GM19023 (cell line): Measurements from ENCODE around the gene ELMOD2.
"Not testable (repeated sequence)": the region's sequence is repeated elsewhere in the genome, so short reads cannot be mapped to it uniquely, and the experiment has no call there.

Source experiments
- ATAC-seq: cut with Tn5 transposase; IDR thresholded peaks from one replicate; pipeline ENCODE4 v1.9.1; 2021; ENCODE audit warnings: mild to moderate bottlenecking, moderate library complexity; ENCODE audit not compliant: unreplicated experiment

The ELMOD2 gene

GRCh38 chr4:140523857-140524742, at the start of gene ELMOD2:
ELMOD2 (plus strand) TSS chr4:140524168; CDS start chr4:140525429, 1,261 bp downstream.
- ATAC-seq: peak; percentile 100

GRCh38 chr4:140483445-140483844, 40.5 kb upstream of the ELMOD2 start:
- ATAC-seq: no peak

- no peak for ATAC-seq
These were observed 38.0 kb upstream of the ELMOD2 start for GRCh38 chr4:140485939-140486338.

GRCh38 chr4:140497405-140497746, 26.6 kb upstream of the ELMOD2 start:
- ATAC-seq: no peak

- ATAC-seq: no peak
These were observed 26.0 kb upstream of the ELMOD2 start, which contains the start of gene MGAT4D for GRCh38 chr4:140497747-140498636. MGAT4D (minus strand) TSS chr4:140498293; CDS start chr4:140498222, 71 bp downstream.

GRCh38 chr4:140499391-140499790, 24.6 kb upstream of the ELMOD2 start:
- ATAC-seq: no peak

GRCh38 chr4:140504261-140504660, 19.7 kb upstream of the ELMOD2 start:
- ATAC-seq: no peak

- ATAC-seq: not testable (repeated sequence)
These were observed 10.2 kb upstream of the ELMOD2 start for GRCh38 chr4:140513765-140514164.

GRCh38 chr4:140515423-140515822, 8.5 kb upstream of the ELMOD2 start:
- ATAC-seq: no peak

- ATAC-seq: peak; percentile 6
These were observed 555 bp upstream of the ELMOD2 start for GRCh38 chr4:140523370-140523856.

- no peak for ATAC-seq
These were observed 5.5 kb downstream of the ELMOD2 start for GRCh38 chr4:140529434-140529833.

GRCh38 chr4:140533951-140534480, 10.0 kb downstream of the ELMOD2 start:
- ATAC-seq: no peak

- peak; percentile 100 for ATAC-seq
These were observed 32.6 kb downstream of the ELMOD2 start for GRCh38 chr4:140556372-140557085.

- no peak for ATAC-seq
These were observed 34.0 kb downstream of the ELMOD2 start for GRCh38 chr4:140557831-140558435.

- no peak for ATAC-seq
These were observed 35.7 kb downstream of the ELMOD2 start for GRCh38 chr4:140559696-140560095.

GRCh38 chr4:140568507-140569306, 44.7 kb downstream of the ELMOD2 start, which contains the start of gene UCP1:
UCP1 (minus strand) TSS chr4:140568961; CDS start chr4:140568729, 232 bp downstream.
- ATAC-seq: no peak

GRCh38 chr4:140569307-140569638, 45.3 kb downstream of the ELMOD2 start:
- no peak for ATAC-seq

- no peak for ATAC-seq
These were observed 47.7 kb downstream of the ELMOD2 start for GRCh38 chr4:140571620-140572019.

GRCh38 chr4:140575489-140575888, 51.5 kb downstream of the ELMOD2 start:
- no peak for ATAC-seq
